DOHH2 (cell line): ENCODE data around the gene SUPT3H.

Experiments used
- EZH2phosphoT487 ChIP-seq: fragments of 200-600 bp; sonication (generic); IDR thresholded peaks from 2 replicates; pipeline ENCODE4 v1.6.1; 2017; ENCODE audit warnings: borderline replicate concordance, mild to moderate bottlenecking, antibody characterized with exemption, low read length, moderate library complexity, mixed read lengths
- TF ChIP-seq, protein P1 (sequence below): fragments of 200-600 bp; sonication (generic); IDR thresholded peaks from one replicate; pipeline ENCODE4 v1.5.1; 2014; ENCODE audit warnings: antibody characterized with exemption, mild to moderate bottlenecking, low read depth, low read length; ENCODE audit not compliant: poor library complexity, severe bottlenecking

DNA sequence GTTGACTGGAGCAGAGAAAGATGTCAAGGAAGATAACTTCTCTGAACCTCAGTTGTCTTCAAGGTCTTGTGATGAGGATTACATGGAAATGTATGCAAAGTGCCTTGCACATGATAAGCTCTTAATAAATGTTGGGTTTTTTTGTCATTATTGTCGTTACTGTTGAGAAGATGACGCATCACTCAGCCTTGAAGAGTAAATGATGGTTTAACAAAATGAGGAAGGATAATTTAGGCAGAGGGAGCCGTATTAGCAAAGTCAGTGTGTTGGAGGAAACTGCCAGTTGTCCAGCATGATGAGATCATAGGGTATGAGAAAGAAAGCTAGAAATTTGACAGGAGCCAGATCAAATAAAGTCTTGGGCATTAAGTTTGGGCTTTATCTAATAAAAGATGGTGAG is 8.8 kb upstream of the SUPT3H start:
- TF ChIP-seq, protein P1, sequence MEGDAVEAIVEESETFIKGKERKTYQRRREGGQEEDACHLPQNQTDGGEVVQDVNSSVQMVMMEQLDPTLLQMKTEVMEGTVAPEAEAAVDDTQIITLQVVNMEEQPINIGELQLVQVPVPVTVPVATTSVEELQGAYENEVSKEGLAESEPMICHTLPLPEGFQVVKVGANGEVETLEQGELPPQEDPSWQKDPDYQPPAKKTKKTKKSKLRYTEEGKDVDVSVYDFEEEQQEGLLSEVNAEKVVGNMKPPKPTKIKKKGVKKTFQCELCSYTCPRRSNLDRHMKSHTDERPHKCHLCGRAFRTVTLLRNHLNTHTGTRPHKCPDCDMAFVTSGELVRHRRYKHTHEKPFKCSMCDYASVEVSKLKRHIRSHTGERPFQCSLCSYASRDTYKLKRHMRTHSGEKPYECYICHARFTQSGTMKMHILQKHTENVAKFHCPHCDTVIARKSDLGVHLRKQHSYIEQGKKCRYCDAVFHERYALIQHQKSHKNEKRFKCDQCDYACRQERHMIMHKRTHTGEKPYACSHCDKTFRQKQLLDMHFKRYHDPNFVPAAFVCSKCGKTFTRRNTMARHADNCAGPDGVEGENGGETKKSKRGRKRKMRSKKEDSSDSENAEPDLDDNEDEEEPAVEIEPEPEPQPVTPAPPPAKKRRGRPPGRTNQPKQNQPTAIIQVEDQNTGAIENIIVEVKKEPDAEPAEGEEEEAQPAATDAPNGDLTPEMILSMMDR = no peak
- TF ChIP-seq EZH2phosphoT487 = no peak
